Activated naive CD4-positive, alpha-beta T cell treated with anti-CD3 and anti-CD28 coated beads, Interleukin-2, amount 50 U/mL, for 16 hours (primary cell): ENCODE results near the gene RDH13.

Experiments
- DNase-seq: peaks from one replicate; pipeline ENCODE4 v3.0.0-alpha.2; 2020

Gene RDH13

DNA sequence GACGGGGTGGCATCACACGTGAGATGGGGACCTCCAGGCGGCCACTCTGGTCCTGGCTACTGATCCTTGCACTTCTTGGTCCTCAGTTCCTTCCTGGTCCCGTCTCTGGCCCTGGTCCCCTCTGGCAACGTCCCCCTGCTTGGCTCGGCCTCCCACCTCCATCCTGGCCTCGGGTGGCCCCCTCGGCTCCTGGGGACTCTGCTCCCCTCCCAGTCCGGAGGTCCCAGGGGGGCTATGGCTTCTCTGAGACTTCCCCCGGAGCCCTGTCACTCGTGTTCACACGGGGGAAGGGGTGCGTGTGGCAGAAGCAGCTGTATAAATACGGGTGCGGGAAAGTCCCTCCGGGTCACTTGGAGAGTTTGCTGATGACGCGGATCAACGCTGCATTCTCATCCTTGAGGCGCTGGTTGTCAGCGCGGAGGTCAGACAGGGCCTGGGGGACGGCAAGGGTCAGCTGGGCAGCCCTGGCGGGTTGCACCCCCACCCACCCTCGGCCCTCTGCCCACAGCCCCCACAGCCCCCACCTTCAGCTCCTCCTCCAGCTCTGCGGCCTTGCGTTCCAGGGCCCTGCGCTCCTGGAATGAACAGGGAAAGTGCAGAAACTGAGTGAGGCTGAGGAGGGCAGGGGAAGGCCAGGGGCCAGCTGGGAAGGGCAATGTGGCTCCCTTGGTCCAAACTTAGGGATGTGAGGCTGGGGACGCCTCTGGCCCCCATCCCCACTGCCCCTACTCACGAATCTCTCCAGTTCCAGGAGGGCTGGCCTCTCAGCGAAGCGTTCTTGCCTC, 28.4 kb upstream of the RDH13 start:
- DNase-seq = no peak

DNA sequence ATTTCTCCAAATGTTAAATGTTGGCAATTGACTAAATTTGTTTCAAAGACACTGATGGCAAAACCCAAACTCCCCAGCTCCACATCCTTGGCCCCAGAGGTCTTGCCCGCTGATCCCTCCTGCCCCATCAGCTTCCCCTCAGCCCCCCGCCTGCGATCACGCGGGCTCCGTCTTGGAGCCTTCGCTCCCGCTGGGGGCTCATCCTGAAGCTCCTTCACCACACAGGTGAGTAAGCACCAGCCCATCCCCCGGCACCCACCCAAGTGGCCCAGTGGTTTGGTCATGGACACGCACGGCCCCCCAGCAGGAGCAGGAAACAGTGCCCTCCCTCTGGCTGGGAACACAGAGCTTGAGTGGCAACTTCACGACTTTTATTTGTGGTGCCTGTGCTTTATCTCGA, 27.6 kb upstream of the RDH13 start:
- no peak for DNase-seq

DNA sequence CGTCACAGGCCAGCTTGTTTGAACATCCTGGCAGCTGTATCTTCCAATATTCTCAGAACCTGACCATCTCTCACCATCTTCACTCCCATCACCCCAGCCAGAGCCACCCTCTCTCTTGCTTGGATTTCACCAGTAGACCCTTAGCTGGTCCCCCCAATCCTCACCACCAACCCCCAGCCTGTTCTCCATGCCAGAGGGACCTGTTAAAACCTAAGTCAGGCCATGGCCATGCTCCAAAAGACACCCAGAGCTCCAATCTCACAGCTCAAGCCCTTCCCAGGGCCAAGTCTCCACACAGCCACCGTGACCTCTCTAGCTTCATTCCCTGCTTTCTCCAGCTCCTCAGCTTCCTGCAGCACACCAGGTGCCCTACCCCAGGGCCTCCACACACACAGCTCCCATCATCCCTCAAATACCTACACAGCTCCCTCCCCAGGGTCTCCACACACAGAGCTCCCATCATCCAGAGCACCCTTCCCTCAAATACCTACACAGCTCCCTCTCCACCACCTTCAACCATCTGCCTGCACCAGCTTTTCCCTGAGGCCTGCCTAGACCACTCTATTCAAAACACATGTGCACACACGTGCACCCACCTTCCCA, 26.5 kb upstream of the RDH13 start:
- DNase-seq = no peak

DNA sequence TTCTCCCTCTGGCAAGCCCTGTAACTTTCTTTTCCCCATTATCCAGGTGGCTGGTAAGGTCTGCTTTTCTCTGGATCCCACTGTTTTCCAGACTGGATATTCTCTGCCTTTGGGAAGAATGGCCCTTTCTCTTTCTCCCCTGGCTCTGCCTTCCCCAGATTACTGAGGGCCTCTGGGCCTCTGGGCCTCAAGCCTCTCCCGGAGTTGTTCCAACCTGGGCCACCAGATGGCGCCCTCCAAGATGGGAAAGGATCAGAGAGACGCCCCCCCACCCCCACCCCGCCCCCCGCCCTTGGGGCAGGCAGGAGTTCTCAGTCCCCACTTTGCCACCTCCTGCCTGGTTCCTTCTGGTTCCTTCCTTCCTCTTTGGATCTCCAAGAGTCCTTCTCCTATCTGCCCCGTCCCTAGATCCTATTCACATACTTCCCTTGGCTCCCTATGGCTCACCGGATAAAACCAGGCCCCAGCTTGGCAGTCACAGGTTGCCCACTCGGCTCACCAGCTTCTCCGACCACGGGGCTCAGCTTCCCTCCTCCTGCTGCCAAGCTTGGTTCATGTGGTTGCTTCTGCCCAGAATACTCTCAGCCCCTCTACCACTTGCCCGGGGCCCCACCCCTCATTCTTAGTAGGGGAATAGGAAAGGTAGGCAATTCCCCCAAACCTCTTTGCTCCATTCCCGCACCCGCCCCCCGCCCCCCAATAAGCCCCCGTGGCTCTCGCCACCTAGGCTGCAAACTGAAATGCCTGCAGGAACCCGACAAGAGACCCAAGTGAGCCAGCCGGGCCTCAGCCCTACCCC, 25.8 kb upstream of the RDH13 start:
- DNase-seq = peak; percentile 82

DNA sequence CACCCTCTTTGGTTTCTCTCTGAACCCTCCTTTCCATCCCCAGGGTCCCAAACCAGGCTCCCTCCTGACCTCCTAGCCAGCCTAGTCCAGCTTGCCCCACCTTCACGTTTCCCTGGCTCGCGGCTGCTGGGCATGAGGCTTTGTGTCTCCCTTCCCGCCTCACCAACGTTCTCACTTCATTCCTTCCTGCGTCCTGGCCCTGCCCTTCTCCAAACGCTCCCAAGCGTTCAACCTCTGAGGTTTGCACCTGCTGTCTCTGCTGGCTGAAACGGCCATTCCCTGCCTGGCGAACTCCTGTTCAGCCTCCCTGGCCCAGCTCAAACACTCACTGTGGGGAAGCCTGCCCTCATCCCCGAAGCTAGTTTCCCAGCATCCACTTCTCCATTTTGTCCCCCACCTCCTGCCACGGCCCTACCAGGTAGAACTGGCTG, 25.1 kb upstream of the RDH13 start:
- no peak for DNase-seq

DNA sequence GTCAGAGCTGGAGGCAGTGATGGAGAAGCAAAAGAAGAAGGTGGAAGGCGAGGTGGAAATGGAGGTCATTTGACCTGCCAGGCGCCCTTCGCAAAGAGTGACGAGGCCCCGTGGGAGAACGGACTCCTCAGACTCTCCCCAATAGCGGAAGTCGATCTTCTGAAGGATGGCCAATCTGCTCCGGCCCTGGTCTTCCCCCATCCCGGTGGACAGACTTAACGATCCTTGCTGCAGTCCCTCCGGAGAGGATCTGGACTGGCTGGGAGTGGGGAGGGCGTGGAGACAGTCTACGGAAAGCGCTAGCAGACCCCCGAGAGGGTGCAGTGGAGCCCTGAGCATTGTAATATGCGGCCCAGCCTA, 24.6 kb upstream of the RDH13 start:
- DNase-seq = no peak

DNA sequence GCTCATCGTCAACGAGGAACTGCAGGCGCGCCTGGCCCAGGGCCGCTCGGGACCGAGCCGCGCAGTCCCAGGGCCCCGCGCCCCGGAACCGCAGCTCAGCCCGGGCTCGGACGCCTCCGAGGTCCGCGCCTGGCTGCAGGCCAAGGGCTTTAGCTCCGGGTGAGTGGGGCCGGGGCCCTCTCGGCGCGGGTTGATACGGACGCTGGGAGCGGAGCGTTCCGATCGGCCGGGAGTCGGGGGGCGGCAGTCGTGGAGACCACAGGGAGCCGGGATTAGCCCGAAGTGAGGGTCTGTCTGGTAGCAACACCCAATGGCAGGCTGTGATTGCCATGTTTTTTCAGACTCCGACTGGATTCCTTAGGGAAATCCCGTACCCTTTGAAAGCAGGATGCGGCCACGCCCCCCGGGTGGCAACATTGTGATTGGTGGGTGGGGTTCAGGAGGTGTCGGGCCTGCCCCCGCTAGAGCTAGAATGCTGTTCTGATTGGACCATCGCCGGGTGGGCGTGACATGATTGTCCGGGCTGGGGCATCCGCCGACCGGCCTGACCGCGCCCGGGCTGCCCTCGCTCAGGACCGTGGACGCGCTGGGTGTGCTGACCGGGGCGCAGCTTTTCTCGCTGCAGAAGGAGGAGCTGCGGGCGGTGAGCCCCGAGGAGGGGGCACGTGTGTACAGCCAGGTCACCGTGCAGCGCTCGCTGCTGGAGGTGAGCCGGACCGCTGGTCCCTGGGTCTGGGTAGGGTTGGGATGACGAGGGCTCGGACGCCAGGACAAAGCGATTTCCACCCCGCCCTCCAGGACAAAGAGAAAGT, 24.0 kb upstream of the RDH13 start:
- DNase-seq = peak; percentile 59

DNA sequence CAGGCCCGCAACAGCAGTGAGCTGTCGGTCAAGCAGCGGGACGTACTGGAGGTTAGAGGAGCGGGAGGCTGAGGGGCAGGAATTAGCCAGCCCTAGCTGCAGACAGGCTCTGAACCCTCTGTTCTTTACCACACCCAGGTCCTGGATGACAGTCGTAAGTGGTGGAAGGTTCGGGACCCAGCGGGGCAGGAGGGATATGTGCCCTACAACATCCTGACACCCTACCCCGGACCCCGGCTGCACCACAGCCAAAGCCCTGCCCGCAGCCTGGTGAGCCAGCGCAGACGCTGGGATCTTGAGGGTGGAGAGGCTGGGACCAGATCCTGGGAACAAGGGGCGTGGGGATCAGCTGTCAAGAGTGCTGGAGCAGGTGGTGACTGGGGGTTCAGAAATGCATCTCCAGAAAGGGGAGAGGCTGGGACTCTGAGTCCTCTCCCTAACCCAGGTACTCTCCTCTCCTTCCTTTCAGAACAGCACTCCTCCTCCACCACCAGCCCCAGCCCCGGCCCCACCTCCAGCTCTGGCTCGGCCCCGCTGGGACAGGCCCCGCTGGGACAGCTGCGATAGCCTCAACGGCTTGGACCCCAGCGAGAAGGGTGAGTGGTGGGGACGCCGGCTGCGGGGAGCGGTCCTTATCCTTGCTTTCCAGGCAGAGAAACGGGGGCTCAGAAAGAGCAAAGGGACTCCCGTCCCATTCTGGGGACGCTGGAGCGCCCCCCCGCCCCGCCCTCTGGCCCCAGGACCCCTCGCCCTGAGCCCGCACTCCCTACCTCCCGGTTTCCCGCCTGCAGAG, 23.2 kb upstream of the RDH13 start:
- no peak for DNase-seq

DNA sequence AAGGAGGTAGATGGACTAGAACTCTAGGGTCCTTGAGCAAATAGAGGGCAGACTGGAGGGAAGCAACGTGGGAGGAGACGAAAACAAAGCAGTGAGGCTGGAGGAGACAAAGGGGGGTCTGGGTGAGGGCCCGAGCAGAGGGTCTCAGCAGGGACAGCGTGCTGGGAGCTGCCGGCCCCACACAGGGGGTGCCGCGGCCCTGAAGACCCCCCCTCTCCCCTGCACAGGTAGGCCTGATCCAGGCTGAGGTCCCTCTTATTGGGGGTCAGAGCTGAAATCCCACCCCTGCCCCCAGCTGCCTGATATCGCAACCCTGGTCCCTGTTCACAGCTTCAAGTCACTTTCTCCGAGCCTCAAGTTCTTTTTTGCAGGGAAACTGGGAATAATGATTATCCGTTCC, 21.5 kb upstream of the RDH13 start:
- no peak for DNase-seq

DNA sequence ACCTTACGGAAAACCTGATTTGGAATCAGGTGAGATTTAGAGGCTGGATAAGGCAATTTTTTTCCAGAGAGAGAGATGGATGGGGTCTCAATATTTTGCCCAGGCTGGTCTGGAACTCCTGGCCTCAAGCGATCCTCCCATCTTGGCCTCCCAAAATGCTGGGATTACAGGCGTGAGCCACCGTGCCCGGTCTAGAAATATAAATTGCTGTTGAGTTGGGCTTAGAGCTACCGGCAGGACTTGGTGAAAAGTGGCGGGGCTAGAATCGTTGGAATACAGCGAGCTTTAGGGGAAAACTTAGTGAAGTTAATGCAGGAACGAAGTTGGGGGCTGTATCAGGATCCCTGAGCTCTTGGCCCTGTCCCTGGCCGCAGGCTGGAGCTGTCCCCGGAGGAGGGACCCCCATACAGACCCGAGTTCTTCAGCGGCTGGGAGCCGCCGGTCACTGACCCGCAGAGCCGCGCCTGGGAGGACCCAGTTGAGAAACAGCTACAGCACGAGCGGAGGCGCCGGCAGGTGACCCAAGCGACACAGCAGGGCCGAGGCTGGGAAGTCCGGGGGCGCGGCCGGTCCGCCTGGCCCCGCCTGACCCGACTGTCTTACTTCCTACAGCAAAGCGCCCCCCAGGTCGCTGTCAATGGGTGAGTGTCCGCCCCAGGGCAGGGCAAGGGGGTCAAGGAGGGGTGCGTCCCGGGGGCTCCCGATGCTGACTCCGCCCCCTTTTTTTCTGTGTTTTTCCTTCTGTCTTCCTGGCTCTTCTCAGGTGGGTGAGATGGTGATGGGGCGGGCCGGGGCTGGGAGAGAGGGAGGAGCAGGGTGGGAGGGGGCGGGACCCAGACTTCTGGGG, 20.3 kb upstream of the RDH13 start:
- DNase-seq = no peak

DNA sequence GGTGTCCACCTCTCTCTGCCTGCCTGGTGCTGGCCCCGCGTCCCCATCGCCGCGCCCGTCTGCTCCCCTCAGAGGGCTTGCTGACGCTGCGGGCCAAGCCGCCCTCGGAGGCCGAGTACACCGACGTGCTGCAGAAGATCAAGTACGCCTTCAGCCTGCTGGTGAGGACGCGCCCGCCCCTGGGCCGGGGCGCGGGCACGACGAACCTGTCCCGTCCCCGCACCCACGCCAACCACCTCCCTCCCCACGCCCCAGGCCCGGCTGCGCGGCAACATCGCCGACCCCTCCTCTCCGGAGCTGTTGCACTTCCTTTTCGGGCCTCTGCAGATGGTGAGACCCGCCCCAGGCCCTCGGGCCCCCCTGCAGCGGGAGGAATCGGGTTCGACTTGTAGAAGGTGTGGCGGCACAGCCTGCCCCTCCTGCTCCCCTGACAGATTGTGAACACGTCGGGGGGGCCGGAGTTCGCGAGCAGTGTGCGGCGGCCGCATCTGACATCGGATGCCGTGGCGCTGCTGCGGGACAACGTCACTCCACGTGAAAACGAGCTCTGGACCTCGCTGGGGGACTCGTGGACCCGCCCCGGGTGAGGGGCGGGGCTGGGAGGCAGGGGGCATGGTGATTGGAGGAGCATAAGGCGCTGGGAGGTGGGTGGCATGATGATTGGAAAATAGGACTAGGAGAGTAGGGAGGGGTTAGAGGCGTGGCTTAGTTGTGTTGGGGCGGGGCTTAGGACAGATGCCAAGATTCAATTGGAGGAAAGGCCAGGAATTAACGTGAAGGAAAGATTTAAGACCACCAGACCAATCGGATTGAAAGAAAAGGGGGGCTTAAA, 19.3 kb upstream of the RDH13 start:
- peak; percentile 58 for DNase-seq

DNA sequence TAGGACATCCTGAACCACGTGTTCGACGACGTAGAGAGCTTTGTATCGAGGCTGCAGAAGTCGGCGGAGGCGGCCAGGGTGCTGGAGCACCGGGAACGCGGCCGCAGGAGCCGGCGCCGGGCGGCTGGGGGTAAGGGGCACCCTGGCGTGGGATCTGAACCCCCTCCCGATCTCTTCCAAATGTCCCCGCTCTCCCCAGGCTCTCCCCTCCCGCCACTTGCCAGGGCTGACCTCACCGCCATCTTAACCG, 18.7 kb upstream of the RDH13 start:
- DNase-seq = no peak

DNA sequence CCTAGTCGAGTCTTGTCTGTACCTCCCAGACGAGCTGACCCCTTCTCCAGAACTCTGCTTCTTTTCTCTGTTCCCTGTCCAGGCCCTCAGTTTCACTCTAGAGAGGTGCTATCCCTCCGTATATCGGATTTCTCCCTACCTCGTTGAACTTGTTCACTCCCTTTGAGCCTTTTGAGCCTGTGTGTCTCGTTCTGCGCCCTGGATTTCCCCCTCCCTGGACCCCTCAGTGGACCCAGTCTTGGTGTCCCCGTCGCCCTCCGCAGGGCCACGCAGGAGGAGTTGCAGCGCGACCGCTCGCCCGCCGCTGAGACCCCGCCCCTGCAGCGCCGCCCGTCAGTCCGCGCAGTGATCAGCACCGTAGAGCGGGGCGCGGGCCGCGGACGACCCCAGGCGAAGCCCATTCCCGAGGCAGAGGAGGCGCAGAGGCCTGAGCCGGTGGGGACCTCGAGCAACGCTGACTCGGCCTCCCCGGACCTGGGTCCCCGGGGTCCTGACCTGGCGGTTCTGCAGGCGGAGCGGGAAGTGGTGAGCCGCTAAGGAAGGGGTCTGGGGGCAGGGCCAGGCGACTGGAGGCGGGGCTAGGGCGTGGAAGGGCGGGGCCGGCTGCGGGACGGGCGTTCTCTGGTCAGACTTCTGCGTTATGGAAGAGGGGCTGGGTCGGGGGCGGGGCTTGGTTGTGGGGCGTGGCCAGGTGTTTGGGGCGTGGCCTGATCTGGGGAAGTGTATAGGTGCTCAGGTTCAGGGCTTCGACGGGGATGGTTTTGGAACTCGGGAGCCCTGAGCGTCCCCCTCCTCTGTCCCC, 18.2 kb upstream of the RDH13 start:
- DNase-seq = peak; percentile 80

DNA sequence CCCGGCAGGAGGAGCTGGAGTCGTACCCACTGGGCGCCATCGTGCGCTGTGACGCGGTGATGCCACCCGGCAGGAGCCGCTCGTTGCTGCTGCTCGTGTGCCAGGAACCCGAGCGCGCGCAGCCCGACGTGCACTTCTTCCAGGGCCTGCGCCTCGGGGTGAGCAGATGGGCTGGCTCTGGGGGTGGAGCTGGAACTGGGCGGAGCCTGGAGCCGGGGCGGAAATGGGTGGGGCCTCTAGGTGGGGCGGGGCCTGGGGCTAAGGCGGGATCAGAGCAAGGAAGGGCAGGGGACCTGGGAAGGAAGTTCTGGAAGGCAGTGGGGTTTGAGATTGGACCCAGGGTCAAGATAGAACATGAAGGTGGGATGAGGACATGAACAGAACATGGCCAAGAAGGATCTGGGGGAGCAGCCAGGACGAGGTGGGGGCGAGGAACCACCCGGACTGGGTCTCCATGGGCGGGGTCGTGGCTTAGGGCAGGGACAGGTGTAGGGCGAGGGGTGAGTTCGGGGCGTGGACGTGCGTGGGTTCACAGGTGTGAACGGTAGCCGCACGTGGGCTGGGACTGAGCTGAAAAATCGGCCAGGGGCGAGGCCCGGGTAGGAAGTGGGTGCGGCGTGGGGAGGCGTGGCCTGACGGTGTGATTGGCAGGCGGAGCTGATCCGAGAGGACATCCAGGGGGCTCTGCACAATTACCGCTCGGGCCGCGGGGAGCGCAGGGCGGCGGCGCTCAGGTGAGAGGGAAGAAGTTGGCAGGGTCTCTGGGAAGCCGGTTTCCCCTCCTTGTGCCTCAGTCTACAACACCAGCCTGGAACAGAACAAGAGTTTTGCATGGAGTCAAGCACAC, 17.4 kb upstream of the RDH13 start:
- peak; percentile 61 for DNase-seq

DNA sequence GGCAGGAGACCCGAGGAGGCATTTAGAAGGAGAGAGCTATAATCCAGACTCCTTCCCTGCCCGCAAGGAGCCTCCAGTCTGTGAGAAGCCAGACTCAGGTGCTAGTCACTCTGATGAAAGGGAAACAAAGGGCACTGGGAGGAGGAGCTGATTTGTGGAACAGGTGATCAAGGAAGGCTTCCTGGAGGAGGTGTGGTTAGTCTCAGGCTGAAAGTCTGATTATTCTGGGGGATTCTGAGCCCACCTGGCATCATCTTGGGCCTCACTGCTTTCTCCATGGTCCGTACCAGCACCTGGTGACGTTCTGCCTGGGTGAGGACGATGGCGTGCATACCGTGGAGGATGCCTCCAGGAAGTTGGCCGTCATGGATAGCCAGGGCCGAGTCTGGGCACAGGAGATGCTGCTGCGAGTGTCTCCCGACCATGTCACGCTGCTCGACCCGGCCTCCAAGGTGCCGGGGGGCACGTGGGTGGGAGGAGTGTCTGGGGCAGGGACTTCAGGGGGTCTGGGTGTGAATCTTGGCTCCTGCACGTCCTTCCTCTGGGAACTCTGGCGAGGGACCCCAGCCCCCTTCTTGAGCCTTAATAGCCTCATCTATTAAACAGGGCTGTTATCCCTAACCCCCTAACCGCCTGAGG, 16.6 kb upstream of the RDH13 start:
- DNase-seq = no peak

DNA sequence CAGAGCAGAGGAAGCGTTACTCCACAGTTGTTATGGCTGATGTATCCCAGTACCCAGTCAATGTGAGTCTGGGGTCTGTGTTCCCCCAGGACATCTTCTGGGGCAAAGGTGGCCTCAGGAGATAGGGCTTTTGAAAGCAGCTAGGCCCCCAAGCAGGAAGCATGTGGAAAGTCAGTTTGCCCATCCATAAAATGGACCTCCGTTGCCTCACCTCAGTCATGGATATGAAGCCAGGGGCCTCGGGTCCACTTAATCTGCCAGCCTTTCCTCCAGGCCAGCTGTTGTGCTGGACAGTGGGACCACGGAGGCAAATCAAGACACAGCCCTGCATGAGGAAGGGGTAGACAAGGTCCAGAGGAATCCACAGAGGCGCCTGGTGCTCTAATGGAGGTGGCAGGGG, 16.0 kb upstream of the RDH13 start:
- DNase-seq = no peak

DNA sequence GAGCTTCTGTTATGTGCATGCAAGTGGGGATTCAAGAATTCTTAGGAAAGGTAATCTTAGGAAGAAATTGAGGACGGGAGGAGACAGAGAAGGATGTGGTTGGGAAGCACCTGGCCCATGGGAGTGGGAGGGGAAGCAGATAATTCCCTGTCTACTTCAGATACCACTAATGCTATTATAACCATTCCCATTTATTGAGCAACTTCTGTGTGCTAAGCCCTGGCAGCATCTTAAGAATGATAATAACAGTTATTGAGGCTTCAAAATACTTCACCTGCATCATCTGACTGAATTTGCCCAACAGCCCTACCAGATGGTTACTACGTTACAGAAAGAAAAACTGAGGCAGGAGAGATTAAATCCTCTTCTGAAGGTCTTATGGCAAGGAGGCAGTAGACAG, 14.2 kb upstream of the RDH13 start:
- DNase-seq = no peak

DNA sequence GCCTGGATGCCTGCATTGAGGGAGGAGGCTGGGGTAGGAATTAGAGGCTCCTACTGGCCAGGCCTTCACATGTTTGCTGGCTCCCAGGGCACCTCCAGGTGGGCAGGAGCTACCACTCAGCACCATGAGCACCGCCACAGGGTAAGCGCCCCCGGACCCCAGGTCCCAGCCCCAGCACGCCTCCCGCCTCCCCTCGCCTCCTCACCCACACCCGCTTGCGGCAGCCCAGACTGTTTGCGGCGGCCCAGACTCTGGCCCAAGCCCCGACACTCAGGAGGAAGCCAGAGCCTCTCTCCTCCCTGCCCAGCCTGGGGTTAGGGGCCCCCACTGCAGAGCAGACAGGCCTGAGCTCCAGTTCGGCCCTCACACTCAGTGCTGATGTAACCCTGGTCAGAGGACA, 13.4 kb upstream of the RDH13 start:
- no peak for DNase-seq
